SJCRH30 (cell line): ENCODE data around the gene HTD2. TPM values are rescaled to one million over a fixed set of nuclear protein-coding genes. Genes with fewer than 3 reads are reported as not detected.

ENCODE experiments used
- DNase-seq, 2 experiments: peaks; one replicate each; pipeline ENCODE4 v3.0.0-alpha.2; 2015 to 2020
- H3K27ac ChIP-seq: fragments of 250-450 bp; sonication (Bioruptor Pico); 2 replicates; pipeline ENCODE4 v1.5.1; 2020; ENCODE audit warnings: mild to moderate bottlenecking, moderate library complexity
- H3K27me3 ChIP-seq: fragments of 250-450 bp; sonication (Bioruptor Pico); 2 replicates; pipeline ENCODE4 v1.5.1; 2020; ENCODE audit warnings: mild to moderate bottlenecking, moderate library complexity
- H3K36me3 ChIP-seq: fragments of 250-450 bp; sonication (Bioruptor Pico); 2 replicates; pipeline ENCODE4 v1.5.1; 2020; ENCODE audit warnings: mild to moderate bottlenecking, moderate library complexity
- H3K4me1 ChIP-seq: fragments of 250-450 bp; sonication (Bioruptor Pico); 2 replicates; pipeline ENCODE4 v1.5.1; 2020; ENCODE audit warnings: mild to moderate bottlenecking, moderate library complexity
- H3K4me3 ChIP-seq: fragments of 250-450 bp; sonication (Bioruptor Pico); 2 replicates; pipeline ENCODE4 v1.5.1; 2020; ENCODE audit warnings: mild to moderate bottlenecking, moderate library complexity
- H3K9me3 ChIP-seq: fragments of 250-450 bp; sonication (Bioruptor Pico); replicated peaks from 2 replicates; pipeline ENCODE4 v1.5.1; 2020; ENCODE audit warnings: mild to moderate bottlenecking, moderate library complexity
- total RNA-seq: library from RNA; depleted of rRNA; stranded (reverse); fragments of >200 nt; shearing (Covaris generic); gene quantifications from 2 replicates; pipeline ENCODE4 v1.2.3, GENCODE V29; 2014; rRNA removed

The HTD2 gene
- total RNA-seq, 1 experiment from 2014 or later = 8.8 TPM

DNA sequence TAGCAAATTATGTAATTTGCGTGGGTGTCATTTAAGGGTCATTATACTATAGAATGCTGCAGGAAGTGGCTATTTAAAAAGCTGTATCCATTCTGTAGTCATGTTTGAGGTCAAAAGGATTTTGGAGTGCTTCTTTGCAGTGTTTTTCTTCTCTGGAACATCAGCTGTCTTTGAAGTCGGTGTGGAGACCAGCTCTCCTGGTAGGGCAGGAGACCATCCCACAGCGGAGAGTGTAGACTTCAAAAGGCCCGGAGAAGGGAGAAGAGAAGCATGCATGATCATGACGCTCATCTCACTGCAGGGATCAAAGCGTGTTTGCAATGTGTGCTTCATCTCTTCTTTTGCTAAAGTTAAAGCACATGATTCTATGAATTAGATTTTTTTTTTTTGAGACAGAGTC lies 46.3 kb downstream of the HTD2 start:
- H3K27me3 ChIP-seq = no peaks in the 10 kb centered on the region
- DNase-seq = no peak
- H3K9me3 ChIP-seq = no peaks in the 10 kb centered on the region
- H3K36me3 ChIP-seq = no peaks in the 10 kb centered on the region
- H3K4me3 ChIP-seq = no peak overlapping the region
- no peaks in the 10 kb centered on the region for H3K4me1 ChIP-seq
- H3K27ac ChIP-seq = no peak overlapping the region

DNA sequence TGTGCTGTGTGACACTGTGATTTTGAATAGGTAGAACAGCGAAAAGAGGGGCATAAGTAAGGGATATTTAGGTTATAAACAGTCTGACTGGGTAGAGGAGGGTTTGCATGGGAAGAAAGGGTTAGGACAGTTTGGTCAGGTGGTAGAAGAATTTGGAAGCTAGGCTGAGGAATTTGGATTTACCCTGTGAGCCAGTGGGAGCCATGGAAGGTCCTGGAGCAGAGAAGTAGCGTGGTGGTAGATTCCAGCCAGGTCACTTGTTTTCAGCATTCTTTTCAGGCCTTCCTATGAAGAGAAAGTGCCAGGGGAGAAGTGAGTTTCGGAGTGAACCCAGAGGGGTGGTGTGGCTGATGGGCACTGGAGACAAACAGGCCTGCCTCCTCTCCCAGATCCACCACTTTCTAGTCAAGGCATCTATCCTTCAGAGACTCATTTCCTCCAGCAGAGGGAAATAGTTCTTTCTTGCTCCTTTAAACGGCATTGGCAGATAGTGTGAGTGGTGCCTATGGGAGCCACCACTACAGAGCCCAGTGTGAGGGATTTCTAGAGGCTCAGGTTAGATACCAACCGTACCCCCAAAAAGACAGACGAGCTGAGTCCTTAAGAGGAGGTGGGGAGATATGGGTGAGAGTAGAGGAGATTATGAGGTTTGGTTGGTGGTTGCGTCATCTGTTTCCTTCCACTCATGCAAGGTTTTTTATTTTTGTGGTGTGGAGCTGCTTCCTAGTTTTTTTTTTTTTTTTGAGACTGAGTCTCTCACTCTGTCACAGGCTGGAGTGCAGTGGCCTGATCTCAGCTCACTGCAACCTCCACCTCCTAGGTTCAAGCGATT lies 47.6 kb downstream of the HTD2 start:
- Histone ChIP-seq H3K27ac (no peak overlapping the region), H3K4me3 (no peak overlapping the region), H3K36me3 (no peaks in the 10 kb centered on the region), H3K9me3 (no peaks in the 10 kb centered on the region), H3K27me3 (no peaks in the 10 kb centered on the region), H3K4me1 (no peaks in the 10 kb centered on the region)
- no peak for DNase-seq

GRCh38 chr3:58355179-58355578 lies 48.9 kb downstream of the HTD2 start:
- no peak overlapping the region for H3K27ac ChIP-seq
- H3K9me3 ChIP-seq = no peaks in the 10 kb centered on the region
- H3K27me3 ChIP-seq = no peaks in the 10 kb centered on the region
- no peaks in the 10 kb centered on the region for H3K4me1 ChIP-seq
- no peak overlapping the region for H3K4me3 ChIP-seq
- H3K36me3 ChIP-seq = no peaks in the 10 kb centered on the region
- DNase-seq = peak; percentile 3 to 22

GRCh38 chr3:58356054-58356453 lies 49.7 kb downstream of the HTD2 start:
- no peaks in the 10 kb centered on the region for H3K36me3 ChIP-seq
- no peaks in the 10 kb centered on the region for H3K27me3 ChIP-seq
- no peaks in the 10 kb centered on the region for H3K4me1 ChIP-seq
- H3K9me3 ChIP-seq = no peaks in the 10 kb centered on the region
- no peak overlapping the region for H3K4me3 ChIP-seq
- no peak for DNase-seq
- H3K27ac ChIP-seq = no peak overlapping the region

GRCh38 chr3:58357402-58357801 lies 51.1 kb downstream of the HTD2 start:
- DNase-seq = no peak
- Histone ChIP-seq H3K9me3 (no peaks in the 10 kb centered on the region), H3K36me3 (no peaks in the 10 kb centered on the region), H3K27ac (no peak overlapping the region), H3K4me1 (no peaks in the 10 kb centered on the region), H3K27me3 (no peaks in the 10 kb centered on the region), H3K4me3 (no peak overlapping the region)

- Histone ChIP-seq H3K4me3 (no peak overlapping the region), H3K36me3 (no peaks in the 10 kb centered on the region), H3K27ac (no peak overlapping the region), H3K4me1 (no peaks in the 10 kb centered on the region), H3K27me3 (no peaks in the 10 kb centered on the region), H3K9me3 (no peaks in the 10 kb centered on the region)
- DNase-seq = no peak
Observed at GRCh38 chr3:58358092-58358491, 51.8 kb downstream of the HTD2 start.

GRCh38 chr3:58358808-58359207 lies 52.5 kb downstream of the HTD2 start:
- H3K9me3 ChIP-seq = no peaks in the 10 kb centered on the region
- DNase-seq = no peak
- no peak overlapping the region for H3K4me3 ChIP-seq
- H3K4me1 ChIP-seq = no peaks in the 10 kb centered on the region
- no peaks in the 10 kb centered on the region for H3K27me3 ChIP-seq
- H3K27ac ChIP-seq = no peak overlapping the region
- H3K36me3 ChIP-seq = no peaks in the 10 kb centered on the region

DNA sequence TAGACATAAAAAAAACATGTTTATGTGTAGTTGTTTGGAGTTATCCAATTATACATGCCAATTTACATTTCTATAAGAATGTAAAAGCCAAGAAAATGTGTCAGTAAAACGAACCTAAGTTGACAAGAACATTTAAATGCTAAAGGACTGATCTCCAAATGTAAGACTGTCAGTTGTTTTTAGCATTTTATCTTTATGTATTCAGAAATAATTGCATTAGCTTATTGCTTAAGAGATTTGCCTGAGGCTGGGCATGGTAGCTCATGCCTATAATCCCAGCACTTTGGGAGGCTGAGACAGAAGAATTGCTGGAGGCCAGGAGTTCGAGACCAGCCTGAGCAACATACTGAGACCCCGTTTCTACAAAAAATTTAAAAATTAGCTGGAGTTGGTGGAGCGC lies 53.3 kb downstream of the HTD2 start:
- Histone ChIP-seq H3K27ac (no peak overlapping the region), H3K9me3 (no peaks in the 10 kb centered on the region), H3K36me3 (no peaks in the 10 kb centered on the region), H3K4me1 (no peaks in the 10 kb centered on the region), H3K27me3 (no peaks in the 10 kb centered on the region), H3K4me3 (no peak overlapping the region)
- DNase-seq = no peak

DNA sequence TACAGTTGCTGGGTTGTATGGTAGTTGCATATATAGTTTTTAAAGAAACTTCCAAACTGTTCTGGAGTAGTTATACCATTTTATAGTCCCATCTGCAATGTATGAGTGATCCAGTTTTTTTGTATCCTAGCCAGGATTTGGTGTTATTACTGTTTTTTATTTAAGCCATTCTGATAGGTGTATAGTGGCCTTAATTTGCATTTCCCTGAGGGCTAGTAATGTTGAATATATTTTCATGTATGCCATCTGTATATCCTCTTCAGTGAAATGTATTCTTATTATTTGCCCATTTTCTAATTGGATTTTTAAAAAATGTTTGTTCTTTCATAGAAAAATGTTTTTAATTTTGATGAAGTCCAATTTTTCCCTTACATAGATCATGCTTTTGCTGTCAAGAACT lies 55.5 kb downstream of the HTD2 start:
- H3K27me3 ChIP-seq = no peaks in the 10 kb centered on the region
- no peaks in the 10 kb centered on the region for H3K36me3 ChIP-seq
- no peaks in the 10 kb centered on the region for H3K4me1 ChIP-seq
- H3K9me3 ChIP-seq = no peaks in the 10 kb centered on the region
- H3K4me3 ChIP-seq = no peak overlapping the region
- H3K27ac ChIP-seq = no peak overlapping the region
- DNase-seq = no peak

DNA sequence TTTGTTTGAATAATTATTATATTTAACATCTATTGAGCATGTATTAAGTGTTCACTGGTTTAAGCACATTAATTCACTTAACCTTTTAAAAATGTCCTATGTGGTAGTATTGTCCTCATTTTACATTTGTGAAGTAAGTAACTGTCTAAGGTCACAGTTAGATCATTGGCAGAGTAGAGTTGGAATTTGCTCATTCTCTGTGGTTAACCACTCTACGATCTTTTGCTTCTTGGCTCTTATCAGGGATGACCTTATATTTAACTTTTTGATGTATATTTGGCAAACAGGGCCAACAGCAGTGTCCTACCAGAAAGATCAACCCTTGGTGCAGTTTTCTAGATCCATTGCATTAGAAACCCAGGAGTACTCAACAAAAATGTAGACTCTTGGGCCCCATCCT lies 60.4 kb downstream of the HTD2 start:
- Histone ChIP-seq H3K27ac (no peak overlapping the region), H3K4me1 (no peaks in the 10 kb centered on the region), H3K36me3 (no peaks in the 10 kb centered on the region), H3K4me3 (no peak overlapping the region), H3K27me3 (no peaks in the 10 kb centered on the region), H3K9me3 (no peaks in the 10 kb centered on the region)
- DNase-seq = no peak

DNA sequence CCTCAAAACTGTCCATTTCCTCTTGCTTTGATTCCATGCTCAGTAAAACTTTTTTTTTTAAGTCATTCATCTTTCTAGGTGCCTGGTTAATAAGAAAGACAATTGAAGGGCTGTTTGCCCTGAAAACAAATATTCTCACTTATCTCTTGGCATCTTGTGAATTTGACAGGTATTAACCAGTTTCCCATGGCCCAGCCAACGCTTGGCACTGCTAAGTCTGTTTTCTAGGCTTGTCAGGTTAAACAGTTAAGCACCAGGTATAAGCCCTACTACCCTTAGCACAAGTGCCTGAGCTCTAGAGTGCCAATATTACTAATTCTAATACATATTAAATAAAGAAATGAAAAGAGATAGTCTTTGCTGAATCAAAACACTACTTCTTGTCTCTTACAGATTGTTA lies 62.7 kb downstream of the HTD2 start:
- no peak overlapping the region for H3K27ac ChIP-seq
- H3K9me3 ChIP-seq = no peaks in the 10 kb centered on the region
- H3K36me3 ChIP-seq = no peaks in the 10 kb centered on the region
- no peaks in the 10 kb centered on the region for H3K4me1 ChIP-seq
- no peak for DNase-seq
- H3K27me3 ChIP-seq = no peaks in the 10 kb centered on the region
- H3K4me3 ChIP-seq = no peak overlapping the region

Other genes starting within 250 kb of the HTD2 start
- gene DNASE1L3, start 95.5 kb upstream of the HTD2 start, total RNA-seq = not detected in 2 replicates
- gene ABHD6, start 68.7 kb upstream of the HTD2 start, total RNA-seq = 4.3 and 4.6 TPM in 2 replicates
- 15.1 and 15.2 TPM in 2 replicates for gene RPP14, start 275 bp upstream of the HTD2 start, total RNA-seq
- gene PXK, start 26.4 kb downstream of the HTD2 start, total RNA-seq = 11.9 and 12.9 TPM in 2 replicates
- gene PDHB, start 127.3 kb downstream of the HTD2 start, total RNA-seq = 60.4 and 63.7 TPM in 2 replicates
- gene KCTD6, start 185.6 kb downstream of the HTD2 start, total RNA-seq = 10.9 and 11.5 TPM in 2 replicates
- gene ACOX2, start 230.7 kb downstream of the HTD2 start, total RNA-seq = 0.15 and 0.26 TPM in 2 replicates